ENCODE results near the gene PLA2G4E. TPM values are rescaled to one million over a fixed set of nuclear protein-coding genes. Genes with fewer than 3 reads are reported as not detected.

PLA2G4E gene
- total and polyA plus RNA-seq, 9 of the 15 experiments (the other 6 are each of a cell fraction or from before 2014, with no cell fraction given): 0.03 TPM; not detected in 8

DNA sequence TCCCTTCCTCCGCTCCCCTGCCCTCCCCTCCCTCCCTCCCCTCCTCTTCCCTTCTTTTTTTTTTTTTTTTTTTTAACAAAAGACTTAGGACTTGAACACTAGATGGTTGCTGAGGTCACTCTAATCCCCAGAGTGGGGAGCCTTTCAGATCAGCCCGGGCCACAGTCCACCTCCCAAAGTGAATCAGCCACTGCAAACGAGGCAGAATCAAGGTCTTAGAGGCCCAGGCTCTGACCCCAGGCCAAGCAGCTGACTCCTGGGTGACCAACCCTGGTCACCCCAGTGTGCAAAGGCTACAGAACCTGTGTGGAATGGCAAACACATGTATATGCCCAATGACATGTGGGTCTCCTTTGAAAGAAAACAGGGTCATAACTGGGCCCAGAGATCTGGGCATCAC, 30.2 kb downstream of the PLA2G4E start (continued):
- no peak for TF ChIP-seq IRF9 (tag; IDR thresholded peaks at IDR 0.05)
- no peak for TF ChIP-seq MAFG (tag; conservative IDR thresholded peaks at IDR 0.05)
- TF ChIP-seq MCM7 (IDR thresholded peaks at IDR 0.05): no peak
- TF ChIP-seq YBX1 (IDR thresholded peaks at IDR 0.05): no peak
- TF ChIP-seq ZNF184 (CRISPR knock-in tag; IDR thresholded peaks at IDR 0.05): no peak

DNA sequence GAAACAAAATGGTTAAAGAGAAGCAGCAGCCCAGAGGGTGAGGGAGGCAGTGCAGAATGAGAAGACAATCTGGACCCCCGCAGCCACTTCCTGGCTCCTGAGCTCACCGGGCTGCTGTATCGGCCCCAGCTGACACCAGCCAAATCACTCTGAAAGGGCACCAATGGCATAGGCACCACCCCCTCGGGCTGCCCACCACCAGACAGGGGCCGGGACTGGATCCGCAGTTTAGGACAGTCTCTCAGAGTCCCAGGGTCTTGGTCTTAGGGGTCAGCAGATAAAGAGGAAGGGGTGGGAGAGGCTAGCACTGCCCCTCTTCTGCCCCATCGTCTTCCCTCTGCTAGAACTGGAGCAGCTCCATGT, 30.6 kb downstream of the PLA2G4E start:
- in situ Hi-C loops (cut with MboI): loop anchor here (5.0 kb wide), 1 partner anchor 67 kb away; no protein-coding TSS in a partner anchor
- Histone ChIP-seq H3K4me2 (ENCODE audit: insufficient read depth, low read length) (no peak overlapping the region), H3K4me1 (replicated peaks in 1 of 2; ENCODE audit: control insufficient read depth in 2 of 2, insufficient read depth in 2 of 2, low read length in 2 of 2) (peaks cover 0 to 5% of the 10 kb centered on the region in 2 experiments; a peak in 1 of 5 replicates), H3K36me3 (ENCODE audit: control insufficient read depth, insufficient read depth, low read length) (no peaks in the 10 kb centered on the region), H4K20me1 (replicated peaks; ENCODE audit: control insufficient read depth, insufficient read depth, low read length) (peaks cover 11% of the 10 kb centered on the region; the same call in 1 of the 2 replicates), H3K27me3 (ENCODE audit: control insufficient read depth in 2 of 2, insufficient read depth in 2 of 2, low read length in 2 of 2) (peaks cover 44 to 74% of the 10 kb centered on the region in 2 experiments; a peak in 4 of 5 replicates), H3K27ac (ENCODE audit: extremely low read depth, low read depth, low read length) (no peak overlapping the region), H3K4me3 (no peak overlapping the region), H3K79me2 (ENCODE audit: control insufficient read depth, insufficient read depth, low read length) (no peaks in the 10 kb centered on the region), H3K9ac (ENCODE audit: insufficient read depth in 1 of 2, low read depth in 2 of 2, low read length in 2 of 2) (no peak overlapping the region), H2AFZ (ENCODE audit: low read depth, low read length) (no peak overlapping the region), H3K9me3 (replicated peaks; ENCODE audit: control insufficient read depth, insufficient read depth, low read depth, low read length) (no peaks in the 10 kb centered on the region), H3K9me1 (ENCODE audit: control insufficient read depth, insufficient read depth, low read length) (no peaks in the 10 kb centered on the region)
- DNase-seq (ENCODE audit: extremely low read depth in 1 of 4, low spot score in 3 of 4) (no peak), ATAC-seq (no peak), FAIRE-seq (no peak)
- ChIA-PET CTCF (ENCODE audit: low intra/inter-chr PET ratio) (interaction anchor here (0.7 to 3.8 kb wide), 4 partner anchors 17 to 144 kb away, joined by 3 to 71 read pairs (median 5); no protein-coding TSS in a partner anchor), POLR2A (interaction anchor here (0.8 kb wide), 1 partner anchor 74 kb away, joined by 3 read pairs; no protein-coding TSS in a partner anchor)
- intact Hi-C loops (cut with micrococcal nuclease): no loop called here
- BruUV-seq (replicated peaks): no TSS peak
- 4% methylated on average over 7 of the region's 7 CpGs for WGBS (ENCODE audit: insufficient coverage, low coverage, missing lambda C conversion rate)
- no peak for TF ChIP-seq RBM22 (IDR thresholded peaks at IDR 0.05; ENCODE audit: low read depth, low read length, poor library complexity, severe bottlenecking)
- TF ChIP-seq ZNF518B (CRISPR knock-in tag; IDR thresholded peaks at IDR 0.05): no peak
- no peak for TF ChIP-seq CXXC5 (CRISPR knock-in tag; IDR thresholded peaks at IDR 0.05)
- TF ChIP-seq CBX2 (IDR thresholded peaks at IDR 0.05; ENCODE audit: insufficient read depth, low read length, poor library complexity, severe bottlenecking): no peak
- TF ChIP-seq ZNF507 (tag; conservative IDR thresholded peaks at IDR 0.05): no peak
- TF ChIP-seq ARID4B (CRISPR knock-in tag; IDR thresholded peaks at IDR 0.05): no peak
- TF ChIP-seq RBFOX2 (IDR thresholded peaks at IDR 0.05; ENCODE audit: low read depth, low read length): no peak
